ENCODE measurements around the gene ATF7IP2. TPM values are rescaled to one million over a fixed set of nuclear protein-coding genes. Genes with fewer than 3 reads are reported as not detected.
"Not testable (repeated sequence)": the region's sequence is repeated elsewhere in the genome, so short reads cannot be mapped to it uniquely, and the experiment has no call there.

ATF7IP2 gene
- total and polyA plus RNA-seq, 11 donors = 32.4 to 54.7 (median 43.2) TPM

DNA sequence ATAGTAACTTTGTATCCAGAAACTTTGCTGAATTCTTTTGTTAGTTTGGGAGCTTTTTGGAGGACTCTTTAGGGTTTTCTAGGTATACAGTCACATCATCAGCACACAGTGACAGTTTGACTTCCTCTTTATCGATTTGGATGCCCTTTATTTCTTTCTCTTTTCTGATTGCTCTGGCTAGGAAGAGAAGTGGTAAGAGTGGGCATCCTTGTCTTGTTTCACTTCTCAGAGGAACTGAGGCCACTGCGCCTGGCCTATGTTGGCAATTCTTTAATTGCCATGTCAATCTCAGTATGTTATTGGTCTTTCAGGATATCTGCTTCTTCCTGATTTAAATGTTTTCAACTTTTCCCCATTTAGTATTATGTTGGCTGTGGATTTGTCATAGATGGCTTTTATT is 24.6 kb downstream of the ATF7IP2 start:
- intact Hi-C loops (cut with DNase I) = no loop called here
- peaks cover 0 to 8% (median 0%) of the 10 kb centered on the region in 12 donors for H3K4me1 ChIP-seq
- 90 to 100% (median 94%) methylated on average over 2 of the region's 2 CpGs for WGBS, 4 donors
- DNase-seq = no peak
- ATAC-seq = no peak
- H3K27ac ChIP-seq = no peak overlapping the region
- H3K27me3 ChIP-seq = no peaks in the 10 kb centered on the region
- H3K9me3 ChIP-seq = peaks cover 0 to 99% (median 62%) of the 10 kb centered on the region in 12 donors
- no peak overlapping the region for H3K4me3 ChIP-seq
- H3K36me3 ChIP-seq = peaks cover 0 to 12% (median 0%) of the 10 kb centered on the region in 9 donors
- TF ChIP-seq POLR2A (IDR thresholded peaks at IDR 0.05) = no peak
- TF ChIP-seq, protein P1, sequence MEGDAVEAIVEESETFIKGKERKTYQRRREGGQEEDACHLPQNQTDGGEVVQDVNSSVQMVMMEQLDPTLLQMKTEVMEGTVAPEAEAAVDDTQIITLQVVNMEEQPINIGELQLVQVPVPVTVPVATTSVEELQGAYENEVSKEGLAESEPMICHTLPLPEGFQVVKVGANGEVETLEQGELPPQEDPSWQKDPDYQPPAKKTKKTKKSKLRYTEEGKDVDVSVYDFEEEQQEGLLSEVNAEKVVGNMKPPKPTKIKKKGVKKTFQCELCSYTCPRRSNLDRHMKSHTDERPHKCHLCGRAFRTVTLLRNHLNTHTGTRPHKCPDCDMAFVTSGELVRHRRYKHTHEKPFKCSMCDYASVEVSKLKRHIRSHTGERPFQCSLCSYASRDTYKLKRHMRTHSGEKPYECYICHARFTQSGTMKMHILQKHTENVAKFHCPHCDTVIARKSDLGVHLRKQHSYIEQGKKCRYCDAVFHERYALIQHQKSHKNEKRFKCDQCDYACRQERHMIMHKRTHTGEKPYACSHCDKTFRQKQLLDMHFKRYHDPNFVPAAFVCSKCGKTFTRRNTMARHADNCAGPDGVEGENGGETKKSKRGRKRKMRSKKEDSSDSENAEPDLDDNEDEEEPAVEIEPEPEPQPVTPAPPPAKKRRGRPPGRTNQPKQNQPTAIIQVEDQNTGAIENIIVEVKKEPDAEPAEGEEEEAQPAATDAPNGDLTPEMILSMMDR (IDR thresholded peaks at IDR 0.05) = no peak

DNA sequence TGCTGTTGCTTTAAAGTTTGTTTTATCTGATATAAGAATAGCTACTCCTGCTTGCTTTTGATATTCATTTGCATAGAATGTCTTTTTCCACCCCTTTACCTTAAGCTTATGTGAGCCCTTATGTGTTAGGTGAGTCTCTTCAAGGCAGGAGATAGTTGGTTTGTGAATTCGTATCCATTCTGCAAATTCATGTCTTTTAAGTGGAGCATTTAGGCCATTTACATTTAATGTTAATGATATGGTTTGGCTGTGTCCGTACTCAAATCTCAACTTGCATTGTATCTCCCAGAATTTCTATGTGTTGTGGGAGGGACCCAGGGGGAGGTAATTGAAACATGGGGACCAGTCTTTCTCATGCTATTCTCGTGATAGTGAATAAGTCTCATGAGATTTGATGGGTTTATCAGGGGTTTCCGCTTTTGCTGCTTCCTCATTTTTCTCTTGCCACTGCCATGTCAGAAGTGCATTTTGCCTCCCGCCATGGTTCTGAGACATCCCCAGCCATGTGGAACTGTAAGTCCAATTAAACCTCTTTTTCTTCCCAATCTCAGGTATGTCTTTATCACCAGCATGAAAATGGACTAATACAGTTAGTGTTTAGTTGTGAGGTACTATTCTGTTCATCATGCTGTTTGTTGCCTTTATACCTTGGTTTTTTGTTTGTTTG is 27.2 kb downstream of the ATF7IP2 start:
- whole genome bisulfite sequencing, 4 donors = 87 to 96% (median 95%) methylated on average over 5 of the region's 5 CpGs
- intact Hi-C loops (cut with DNase I) = no loop called here
- no peak overlapping the region for H3K27ac ChIP-seq
- H3K36me3 ChIP-seq = peaks cover 0 to 18% (median 0%) of the 10 kb centered on the region in 9 donors
- DNase-seq (no peak), ATAC-seq (no peak)
- H3K4me3 ChIP-seq = no peak overlapping the region
- H3K4me1 ChIP-seq = no peaks in the 10 kb centered on the region
- TF ChIP-seq, protein P1 (IDR thresholded peaks at IDR 0.05) = no peak
- TF ChIP-seq POLR2A (IDR thresholded peaks at IDR 0.05) = no peak
- no peaks in the 10 kb centered on the region for H3K27me3 ChIP-seq
- peaks cover 0 to 99% (median 60%) of the 10 kb centered on the region in 12 donors for H3K9me3 ChIP-seq

DNA sequence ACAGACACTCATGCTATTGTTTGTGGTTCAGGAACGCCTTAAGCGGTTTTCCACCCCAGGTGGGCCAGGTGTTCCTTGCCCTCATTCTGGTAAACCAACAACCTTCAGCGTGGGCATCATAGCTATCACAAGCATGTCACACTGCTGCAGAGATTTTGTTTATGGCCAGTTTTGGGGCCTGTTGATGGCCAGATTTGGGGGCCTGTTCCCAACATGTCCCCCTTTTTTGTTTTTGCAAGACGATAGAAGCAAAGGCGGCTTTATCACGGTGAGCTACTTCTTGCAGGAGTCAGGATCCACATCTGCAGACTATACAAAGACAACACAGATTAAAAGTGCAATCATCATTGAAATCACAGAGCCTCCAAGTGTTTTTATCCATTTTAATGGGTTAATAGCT is 32.3 kb downstream of the ATF7IP2 start:
- DNase-seq; intact Hi-C loops (cut with DNase I); H3K27ac ChIP-seq; H3K4me3 ChIP-seq; ATAC-seq; H3K27me3 ChIP-seq; H3K4me1 ChIP-seq: not testable (repeated sequence)
- peaks cover 0 to 56% (median 25%) of the 10 kb centered on the region in 12 donors for H3K9me3 ChIP-seq
- H3K36me3 ChIP-seq = peaks cover 0 to 34% (median 0%) of the 10 kb centered on the region in 9 donors
- 95 to 98% (median 96%) methylated on average over 6 of the region's 6 CpGs for WGBS, 4 donors

DNA sequence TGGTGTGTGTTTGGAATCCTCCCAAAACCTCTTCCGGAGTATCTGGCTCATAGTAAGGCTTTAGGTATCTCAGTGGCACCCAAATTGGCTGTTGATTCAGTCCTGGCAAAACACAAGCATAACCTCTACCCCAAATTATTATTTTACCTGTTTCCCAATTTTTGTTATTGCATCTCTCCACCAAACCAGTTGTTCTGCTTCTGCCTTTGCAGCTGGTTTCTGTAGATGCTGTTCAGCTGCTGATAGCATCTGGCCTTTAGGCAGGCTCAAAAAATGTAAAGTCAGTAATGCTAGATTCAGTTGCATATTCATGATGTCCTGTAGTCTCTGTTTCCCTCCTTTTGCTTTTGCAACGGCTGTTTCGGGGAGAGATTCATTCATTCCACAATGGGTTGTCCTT is 33.8 kb downstream of the ATF7IP2 start:
- Histone ChIP-seq H3K27me3 (no peaks in the 10 kb centered on the region), H3K4me3 (no peak overlapping the region), H3K9me3 (peaks cover 0 to 43% (median 22%) of the 10 kb centered on the region in 12 donors), H3K36me3 (peaks cover 0 to 34% (median 0%) of the 10 kb centered on the region in 9 donors), H3K4me1 (no peaks in the 10 kb centered on the region), H3K27ac (no peak overlapping the region)
- intact Hi-C loops (cut with DNase I) = loop anchor here in 1 of 10 donors (2.0 kb wide), 1 partner anchor 23 kb away; no protein-coding TSS in a partner anchor
- WGBS, 4 donors = 91 to 95% (median 94%) methylated on average over 3 of the region's 3 CpGs
- ATAC-seq = no peak
- no peak for DNase-seq
- TF ChIP-seq, protein P1 (IDR thresholded peaks at IDR 0.05) = no peak
- TF ChIP-seq POLR2A (IDR thresholded peaks at IDR 0.05) = no peak
